NCI-H1417 (cell line): ENCODE results near the gene MDM1.

Source experiments
- DNase-seq, 3 experiments: peaks; one replicate each; lab custom pipeline; 2025; lab: John Stamatoyannopoulos, UW

MDM1 gene, protein sequence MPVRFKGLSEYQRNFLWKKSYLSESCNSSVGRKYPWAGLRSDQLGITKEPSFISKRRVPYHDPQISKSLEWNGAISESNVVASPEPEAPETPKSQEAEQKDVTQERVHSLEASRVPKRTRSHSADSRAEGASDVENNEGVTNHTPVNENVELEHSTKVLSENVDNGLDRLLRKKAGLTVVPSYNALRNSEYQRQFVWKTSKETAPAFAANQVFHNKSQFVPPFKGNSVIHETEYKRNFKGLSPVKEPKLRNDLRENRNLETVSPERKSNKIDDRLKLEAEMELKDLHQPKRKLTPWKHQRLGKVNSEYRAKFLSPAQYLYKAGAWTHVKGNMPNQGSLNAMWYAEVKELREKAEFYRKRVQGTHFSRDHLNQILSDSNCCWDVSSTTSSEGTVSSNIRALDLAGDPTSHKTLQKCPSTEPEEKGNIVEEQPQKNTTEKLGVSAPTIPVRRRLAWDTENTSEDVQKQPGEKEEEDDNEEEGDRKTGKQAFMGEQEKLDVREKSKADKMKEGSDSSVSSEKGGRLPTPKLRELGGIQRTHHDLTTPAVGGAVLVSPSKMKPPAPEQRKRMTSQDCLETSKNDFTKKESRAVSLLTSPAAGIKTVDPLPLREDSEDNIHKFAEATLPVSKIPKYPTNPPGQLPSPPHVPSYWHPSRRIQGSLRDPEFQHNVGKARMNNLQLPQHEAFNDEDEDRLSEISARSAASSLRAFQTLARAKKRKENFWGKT

DNA sequence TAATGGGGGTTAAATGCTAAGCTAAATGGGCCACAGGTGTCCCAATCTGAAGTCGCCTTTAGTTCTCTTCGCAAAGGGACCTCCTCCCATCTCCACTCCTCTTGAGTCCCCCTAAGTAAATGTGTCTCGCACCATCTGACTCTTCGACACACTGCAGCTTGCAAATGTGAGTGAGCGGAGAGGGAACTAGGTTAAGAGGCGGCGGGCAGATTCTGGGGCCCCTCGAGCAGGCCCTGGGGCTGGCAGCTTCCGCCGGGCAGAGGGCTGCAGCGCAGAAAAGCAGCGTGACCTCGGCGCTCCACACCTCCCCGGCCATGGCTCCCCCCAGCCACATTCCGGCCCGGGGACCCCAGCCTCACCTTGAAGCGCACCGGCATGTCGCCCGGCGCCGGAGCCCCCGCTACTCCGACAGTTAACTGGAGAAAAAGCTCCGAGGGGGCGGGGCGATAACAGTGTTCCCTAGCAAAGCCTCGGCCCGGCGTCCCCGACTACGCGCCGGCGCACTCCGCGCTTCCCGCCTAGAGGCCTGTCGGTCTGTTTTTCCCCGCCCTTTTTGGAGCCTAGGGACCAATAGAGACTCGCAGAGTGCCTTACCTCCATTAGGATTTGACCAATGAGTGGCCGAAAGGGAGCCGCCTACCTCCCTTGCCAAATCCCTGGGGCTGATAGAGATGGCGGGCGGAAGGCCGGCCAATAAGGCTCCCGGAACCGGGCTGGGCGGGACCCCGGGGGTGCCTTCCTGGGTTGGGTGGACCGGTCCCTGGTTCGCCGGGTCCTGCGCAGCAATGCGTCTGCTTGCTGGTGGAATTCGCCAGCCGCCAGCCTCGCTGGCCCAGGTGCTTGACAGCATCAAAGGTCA, at the start of gene MDM1:
Gene MDM1 (minus strand): TSS at position 494 of the 859 bp plus-strand sequence. CDS start 117 bp downstream, at position 377.
- peak; percentile 99 to 100 (median 100) for DNase-seq

DNA sequence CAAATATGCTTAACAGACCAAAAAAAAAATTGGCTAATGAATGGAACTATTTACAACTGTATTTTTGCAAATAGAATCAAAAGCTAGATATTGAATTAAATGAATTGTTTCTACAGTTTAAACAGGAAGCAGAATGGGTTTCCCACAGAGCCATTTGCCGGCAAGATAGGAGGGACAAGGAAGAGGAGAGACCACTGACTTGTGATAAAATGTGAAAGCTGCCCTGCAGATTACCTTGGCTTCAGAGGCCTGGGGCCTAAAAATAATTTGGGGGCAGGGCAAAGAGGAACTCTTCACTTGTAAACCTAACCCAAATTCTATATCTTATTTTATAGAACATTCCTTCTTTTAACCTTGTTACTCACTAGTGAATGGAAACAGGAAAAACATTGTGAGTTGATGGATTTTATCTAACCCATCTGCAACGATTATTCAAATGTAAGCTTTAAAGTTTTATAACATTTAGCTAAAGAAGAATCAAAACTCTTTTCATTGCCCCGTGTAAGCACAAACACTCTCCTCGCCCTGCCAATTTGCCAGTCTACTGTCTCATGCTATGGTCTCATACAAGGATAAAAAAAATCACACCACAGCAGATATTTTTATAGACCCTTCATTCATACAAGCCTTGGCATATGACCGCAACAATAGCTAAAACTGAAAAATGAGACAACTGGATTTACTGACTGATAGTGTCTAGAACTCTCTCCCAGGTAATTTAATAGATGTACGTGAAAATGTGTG, 49.5 kb upstream of the MDM1 start:
- no peak for DNase-seq

DNA sequence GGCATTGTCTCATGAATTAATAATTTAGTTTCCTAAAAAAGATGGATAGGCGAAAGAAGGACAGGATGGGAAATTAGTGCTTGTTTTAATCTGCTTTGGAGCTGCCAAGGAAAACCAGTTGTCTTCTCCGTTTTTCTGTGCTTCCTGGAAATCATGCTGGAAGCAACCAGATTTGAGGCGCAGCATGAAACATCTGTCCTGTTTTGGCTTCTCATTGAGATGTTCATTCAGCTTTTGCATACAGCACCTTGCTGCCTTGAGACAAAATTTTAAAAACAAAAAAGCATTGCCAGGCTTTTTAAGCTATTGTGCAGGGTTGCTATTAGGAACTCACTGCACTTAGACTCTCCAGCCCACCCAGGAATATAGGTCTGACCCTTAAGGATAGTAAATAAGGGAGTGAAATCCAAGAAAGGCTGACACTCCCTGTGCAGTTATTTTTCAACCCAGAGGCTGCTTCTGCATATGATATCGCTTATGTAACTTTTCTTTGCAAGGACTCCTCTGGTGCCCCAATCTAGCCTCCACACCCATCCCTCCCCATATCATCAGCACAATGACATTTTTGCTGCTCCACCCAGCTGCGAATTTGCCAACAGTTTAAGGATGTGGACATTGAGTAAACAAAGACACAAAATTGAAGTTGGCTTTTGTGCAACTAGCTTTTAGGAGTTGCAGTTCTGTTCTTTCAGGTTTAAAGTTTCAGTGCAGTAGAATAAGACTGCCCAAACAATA, 46.9 kb upstream of the MDM1 start:
- DNase-seq, result no peak

DNA sequence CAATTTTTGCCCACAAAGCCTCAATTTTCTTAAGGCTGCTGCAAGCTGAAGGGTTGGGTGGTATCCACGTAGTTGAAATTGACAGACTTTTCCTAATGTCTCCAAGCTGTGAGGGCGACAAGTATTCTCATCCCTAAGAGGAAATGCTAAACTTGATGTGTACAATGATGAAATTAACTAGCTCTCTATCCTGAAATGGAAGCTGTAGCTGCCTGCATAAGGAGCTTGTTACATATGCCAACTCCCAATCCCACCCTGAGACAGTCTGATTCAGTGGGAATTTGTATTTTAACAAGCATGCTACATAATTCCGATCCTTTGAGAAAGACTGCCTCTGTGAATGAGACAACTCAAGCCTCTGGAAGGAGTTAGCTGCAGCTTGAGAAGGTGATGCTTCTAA, 45.7 kb upstream of the MDM1 start:
- DNase-seq, result no peak

DNA sequence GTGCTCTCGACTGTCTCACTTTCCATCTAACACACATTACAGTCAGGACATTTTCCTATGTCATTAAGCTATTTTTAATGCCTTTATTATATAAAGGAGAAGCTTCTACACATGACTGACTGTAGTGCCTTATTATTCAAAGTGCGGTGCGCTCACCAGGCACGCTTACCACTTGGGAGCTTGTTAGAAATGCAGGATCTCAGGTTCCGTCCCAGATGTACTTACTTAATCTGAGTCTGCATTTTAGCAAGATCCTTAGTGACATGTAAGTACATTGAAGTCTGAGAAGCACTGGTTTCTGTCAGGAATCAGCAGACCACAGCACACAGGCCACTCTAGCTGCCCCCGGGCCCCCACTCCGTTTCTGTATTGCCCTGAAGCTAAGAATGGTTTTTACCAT, 44.7 kb upstream of the MDM1 start:
- DNase-seq, result peak in 1 of 3 experiments; percentile 90

DNA sequence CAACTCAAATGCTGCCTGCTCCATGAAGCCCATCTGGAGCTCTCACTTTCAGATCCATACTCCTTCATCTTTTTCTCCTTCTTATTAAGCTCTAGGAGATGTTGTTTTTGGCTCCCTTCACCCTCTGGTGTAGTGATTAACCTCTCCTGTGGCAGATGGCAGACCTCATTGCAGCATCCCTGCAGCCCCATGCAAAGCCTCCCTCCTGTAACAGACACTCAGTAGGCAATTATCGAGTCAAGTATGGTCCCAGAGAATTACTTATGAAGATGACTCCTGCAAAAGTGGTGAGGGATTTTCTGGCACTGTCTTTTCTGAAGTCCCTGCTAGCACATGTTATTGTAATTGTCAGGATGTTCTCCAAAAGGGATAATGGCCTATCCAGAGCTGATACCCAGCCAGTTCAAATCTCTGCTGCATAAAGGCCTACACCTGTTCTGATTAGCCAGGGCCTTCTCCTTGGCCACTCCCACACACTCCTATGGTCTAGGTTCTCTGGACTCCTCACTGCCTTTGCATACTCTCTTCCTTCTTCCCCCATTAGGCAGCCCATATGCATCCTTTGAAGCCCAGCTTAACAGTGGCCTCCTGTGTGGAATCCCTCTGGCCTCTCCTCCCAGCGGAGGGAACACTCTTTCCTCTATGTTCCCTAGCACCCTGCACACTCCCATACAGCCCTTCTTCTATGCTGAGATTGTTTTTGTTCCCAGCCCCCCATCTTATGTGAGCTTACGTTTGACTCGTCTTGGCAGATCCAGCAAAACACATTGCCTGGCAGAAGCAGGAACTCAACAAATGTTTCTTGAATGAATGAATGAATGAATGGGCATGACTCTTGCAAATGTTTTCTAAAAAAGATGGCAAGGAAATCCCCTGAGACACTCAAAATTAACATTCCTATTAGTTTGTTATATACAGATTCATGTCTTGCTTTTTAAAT, 43.9 kb upstream of the MDM1 start:
- DNase-seq, result peak in 2 of 3 experiments; percentile 32 to 83

DNA sequence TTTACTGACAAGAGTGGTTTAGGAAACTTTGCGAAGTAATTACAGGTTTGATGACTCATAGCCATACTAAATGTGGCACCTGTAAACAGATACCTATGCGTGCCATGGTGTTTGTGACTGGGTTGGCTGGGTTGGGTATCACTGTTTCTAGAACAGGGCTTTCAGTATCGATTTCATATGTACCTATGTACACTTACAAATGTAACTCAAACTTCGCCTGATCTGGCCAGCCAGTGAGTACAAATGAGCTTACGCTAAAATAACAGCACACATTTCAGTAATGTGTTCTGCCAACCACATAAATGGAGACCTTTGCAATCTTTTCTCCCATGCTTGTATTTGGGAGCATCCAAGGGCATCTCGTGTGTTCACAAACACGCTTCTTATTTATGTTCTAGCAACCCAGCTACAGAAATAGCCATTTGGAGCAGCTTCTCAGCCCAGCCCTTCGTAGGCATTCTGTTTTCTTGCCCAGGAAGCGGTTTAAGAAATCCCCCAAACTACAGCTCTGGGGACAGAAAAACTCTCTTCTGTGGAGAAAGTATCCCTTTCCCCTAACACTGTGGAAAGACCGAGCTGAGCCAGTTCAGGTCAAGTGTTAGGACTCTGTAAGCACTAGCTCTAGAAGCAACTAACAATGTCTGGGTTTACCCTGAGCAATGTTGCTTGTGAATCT, 42.3 kb upstream of the MDM1 start:
- DNase-seq, result no peak

DNA sequence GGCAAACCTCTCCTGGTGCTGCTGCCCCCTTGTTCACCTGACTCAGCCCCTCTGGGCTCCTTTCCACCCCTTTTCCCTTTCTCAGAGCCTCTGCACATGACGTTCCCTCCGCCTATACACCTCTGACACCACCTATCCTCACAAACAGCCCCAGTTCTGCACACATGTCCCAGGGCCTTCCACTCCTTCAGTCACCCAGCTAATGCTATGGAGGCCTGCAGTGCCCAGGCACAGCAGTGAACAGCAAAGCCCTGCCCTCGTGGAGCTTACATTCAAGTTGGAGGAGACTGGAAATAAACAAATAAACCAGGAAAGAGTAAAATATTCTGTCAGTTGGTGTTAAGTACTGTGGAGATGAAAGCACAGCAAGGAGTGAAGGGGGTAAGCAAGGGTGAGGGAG, 38.5 kb upstream of the MDM1 start:
- DNase-seq, result no peak

DNA sequence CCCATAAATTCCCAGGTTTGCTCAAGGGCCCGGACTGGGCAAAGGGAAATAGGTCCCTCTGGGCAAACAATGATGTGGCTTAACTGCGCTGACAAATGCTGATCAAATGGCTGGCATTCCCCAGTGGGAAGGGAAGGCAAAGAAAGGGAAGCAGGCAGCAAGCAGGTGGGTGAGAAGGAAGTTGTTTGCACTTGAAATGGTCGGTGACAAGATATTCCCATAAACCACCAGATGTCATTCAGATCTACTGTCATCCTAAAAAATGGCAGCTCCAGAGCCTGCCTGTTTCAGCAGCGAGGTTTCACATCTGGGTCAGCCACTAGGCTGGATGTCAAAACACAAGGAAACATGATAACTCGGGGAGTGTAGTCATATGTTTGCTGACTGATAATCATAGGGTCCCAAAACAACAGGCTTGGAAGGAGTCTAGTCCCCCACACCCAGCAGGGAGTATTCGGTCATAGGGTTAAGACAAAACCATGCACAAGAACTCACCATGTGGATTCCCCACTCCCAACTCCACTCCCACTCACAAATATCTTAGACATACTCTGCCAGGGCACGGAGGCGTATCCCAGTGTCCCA, 37.9 kb upstream of the MDM1 start:
- DNase-seq, result peak in 2 of 3 experiments; percentile 44 to 90

DNA sequence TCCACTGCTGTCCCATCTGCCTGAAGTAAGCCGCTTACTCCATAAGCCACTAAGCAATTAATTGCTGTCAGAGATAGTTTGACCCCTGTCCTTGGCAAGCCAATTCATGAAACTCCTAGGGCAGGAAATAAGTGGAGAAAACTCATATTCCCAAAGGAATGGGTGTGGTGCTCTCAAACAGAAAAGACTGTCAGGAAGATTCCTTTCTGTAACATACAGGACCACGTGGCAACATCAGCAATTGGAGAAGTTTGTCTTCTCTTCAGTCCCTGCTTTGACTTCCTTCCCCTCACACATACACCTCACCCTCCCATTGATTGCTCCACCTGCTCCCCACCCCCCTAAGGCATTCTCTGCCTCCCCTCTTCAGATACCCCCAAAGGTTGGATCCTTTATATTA, 36.2 kb upstream of the MDM1 start:
- DNase-seq, result no peak

DNA sequence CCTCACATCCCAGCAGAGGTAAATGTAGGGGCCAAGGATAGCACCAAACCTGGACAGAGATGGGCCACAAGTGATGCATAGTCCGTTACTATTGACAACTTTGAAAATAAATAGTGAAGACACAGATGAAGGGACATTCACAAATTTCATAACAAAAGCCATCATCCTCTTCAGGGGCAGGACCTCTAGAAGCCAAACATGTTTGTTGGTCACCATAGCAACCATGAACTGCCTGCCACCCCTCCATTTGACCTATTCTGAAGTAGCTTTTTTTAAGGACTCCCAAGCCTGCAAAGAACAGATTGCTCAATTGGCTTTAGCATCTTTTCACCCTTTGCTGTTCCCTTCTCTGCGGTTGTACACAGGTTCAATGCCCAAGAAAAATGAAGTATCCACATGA, 35.7 kb upstream of the MDM1 start:
- peak in 1 of 3 experiments; percentile 34 for DNase-seq

DNA sequence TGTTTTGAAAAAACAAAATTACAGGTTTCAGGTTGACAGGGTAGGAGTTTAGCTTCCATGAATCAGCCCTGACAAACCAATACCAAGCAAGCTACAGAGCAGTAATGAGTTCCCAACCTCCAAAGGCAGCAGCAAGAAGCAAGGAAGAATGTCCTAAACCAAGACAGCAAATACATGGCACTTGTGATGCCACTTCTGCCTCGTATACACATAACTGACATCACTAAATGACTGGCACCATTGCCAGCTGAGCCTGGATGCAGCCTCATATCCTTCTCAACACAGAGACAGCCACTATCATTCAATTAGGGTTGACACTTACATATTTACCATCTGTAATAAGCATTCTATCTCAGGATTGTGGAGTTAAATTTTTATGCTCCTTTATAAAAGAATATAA, 35.0 kb upstream of the MDM1 start:
- DNase-seq, result peak in 1 of 3 experiments; percentile 22

DNA sequence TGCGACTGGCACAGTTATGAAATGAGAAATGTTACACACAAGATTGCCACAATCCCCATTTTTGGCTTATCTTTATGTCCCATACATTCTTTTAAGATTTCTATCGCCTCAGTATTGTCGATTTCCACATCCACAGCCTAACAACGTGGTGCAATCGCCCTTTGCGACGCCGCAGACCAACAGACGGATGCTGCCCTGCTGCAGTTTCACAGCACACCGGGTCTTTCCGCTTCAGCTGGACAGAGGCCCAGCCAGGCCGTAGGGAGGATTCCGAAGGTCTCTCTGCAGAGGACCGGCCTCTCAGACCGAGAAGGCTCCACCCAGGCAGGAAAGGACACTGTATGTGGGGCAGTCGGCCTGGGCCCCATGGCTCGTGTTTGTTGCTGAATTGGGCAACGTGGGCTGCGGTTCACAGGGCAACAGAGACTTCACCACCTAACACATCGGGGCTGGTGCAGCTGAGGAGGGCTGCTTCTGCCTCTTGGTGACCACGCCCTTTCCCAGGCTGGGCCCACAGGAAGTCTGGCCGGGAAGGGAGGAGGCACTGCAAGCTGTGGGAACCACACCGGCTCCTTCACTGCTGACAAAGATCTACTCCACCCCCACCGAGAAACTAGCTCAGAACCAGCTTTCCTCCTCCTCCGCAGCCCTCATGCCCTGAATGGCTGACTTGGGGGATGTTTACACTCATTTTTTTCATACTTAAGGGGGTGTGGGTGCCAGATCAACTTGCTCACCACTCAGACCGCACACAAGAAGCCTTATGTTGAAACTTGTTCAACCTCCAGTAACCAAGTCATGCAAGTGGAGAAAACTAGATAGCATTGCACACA, 32.9 kb upstream of the MDM1 start:
- DNase-seq, result peak in 1 of 3 experiments; percentile 64

DNA sequence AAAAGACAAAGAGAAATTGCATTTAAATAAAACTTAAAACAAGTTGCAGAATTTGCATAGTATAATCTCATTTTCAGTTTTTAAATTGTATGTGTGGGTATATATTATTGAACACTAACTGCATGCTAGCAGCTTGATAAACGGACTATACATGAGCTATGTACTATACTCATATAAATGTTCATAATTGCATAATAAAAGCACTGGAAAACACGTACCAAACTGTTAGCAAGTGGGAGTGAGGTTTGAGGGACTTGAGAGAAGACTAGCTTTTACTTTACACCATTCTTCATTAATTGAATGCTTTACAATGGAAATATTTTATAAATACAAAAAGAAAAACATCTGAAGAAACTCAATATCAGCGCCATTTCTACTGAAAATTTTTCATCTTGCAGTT, 32.2 kb upstream of the MDM1 start:
- DNase-seq, result no peak

DNA sequence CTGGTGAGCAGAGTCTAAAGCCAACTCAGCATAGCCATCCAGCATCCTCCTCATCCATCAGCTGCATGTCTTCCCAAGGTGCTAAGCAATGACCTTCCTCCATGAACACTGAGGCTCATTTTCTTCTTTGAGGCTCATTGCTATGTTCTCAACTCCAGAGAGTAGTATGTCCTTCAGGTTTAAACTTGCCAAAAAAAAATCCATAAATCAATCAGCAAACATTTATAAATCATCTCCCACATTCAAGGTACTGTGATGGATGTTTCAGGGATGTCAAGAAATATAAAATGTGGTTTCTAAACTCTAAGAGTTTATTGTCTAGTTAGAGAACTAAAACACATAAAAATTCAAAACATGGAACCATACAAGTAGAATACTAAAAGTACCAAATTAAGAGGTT, 29.8 kb upstream of the MDM1 start:
- no peak for DNase-seq

DNA sequence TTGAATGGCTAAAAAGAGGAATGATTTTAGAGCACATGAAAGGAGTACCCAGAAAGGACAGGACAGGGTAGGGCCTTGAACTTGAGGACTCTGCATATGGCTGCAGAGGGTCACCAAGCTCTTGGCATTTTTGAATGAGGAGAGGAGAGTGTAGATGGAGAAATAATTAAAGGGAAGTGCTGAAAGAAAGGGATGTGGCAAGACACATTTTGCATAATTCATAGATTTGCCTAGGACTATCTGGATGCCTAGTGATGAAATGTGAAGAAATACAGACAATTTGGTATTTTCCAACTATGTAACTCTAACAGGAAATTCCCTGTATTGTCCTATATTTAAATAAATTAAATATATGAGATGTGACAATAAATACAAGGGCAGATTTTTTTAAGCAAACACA, 27.5 kb upstream of the MDM1 start:
- no peak for DNase-seq

DNA sequence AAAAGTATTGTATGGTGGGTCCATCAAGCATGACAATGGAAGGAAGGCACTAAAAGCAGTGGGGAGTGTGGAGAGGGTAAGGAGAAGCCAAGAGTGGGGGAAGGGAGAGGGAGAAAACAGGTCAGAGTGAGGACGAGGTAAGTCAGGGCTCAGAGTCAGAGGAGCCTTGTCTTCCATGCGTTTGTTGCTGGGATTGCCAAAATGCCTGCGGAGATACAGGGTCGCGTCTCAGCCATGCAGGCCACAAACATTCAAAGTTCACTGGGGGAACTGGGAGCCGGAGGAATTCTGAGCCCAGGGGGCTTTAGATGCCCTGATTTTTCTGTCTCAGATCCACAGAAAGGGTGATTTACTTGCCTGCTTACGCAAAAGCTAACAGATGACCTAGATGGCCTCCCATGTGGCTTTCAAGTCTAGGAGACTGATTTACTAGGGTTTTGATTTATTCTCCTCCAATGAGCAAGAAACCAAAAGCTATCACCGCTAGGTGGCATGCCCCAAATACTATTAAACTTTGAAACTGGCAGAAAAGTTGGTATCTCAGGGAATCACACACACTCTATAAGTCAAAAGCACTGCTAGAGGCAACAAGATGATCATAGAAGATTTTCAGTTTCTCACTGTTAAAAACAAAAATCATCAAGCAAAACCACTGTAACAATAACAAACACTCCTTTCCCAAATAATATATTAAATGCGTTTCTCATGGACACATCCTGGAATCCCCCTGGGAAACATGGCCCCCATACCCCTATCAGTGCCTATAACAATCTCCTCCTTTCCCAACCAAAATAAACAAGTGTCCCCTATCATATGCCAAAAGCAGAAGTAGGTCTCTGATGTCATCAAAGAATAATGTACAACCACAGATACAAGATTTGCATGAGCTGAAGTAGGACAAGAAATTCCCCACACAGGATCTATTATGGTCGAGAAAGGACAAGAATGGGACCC, 26.6 kb upstream of the MDM1 start:
- peak in 2 of 3 experiments; percentile 37 to 87 for DNase-seq
